Stimulated activated CD8-positive, alpha-beta memory T cell treated with anti-CD3 and anti-CD28 coated beads, Interleukin-4, amount 100 ng/mL, for 48 hours (primary cell): ENCODE results near the gene DNAAF9.

ENCODE experiments used
- DNase-seq: peaks from one replicate; pipeline ENCODE4 v3.0.0-alpha.2; 2020

The DNAAF9 gene

GRCh38 chr20:3409417-3409816, 1.9 kb upstream of the DNAAF9 start:
- no peak for DNase-seq

DNA sequence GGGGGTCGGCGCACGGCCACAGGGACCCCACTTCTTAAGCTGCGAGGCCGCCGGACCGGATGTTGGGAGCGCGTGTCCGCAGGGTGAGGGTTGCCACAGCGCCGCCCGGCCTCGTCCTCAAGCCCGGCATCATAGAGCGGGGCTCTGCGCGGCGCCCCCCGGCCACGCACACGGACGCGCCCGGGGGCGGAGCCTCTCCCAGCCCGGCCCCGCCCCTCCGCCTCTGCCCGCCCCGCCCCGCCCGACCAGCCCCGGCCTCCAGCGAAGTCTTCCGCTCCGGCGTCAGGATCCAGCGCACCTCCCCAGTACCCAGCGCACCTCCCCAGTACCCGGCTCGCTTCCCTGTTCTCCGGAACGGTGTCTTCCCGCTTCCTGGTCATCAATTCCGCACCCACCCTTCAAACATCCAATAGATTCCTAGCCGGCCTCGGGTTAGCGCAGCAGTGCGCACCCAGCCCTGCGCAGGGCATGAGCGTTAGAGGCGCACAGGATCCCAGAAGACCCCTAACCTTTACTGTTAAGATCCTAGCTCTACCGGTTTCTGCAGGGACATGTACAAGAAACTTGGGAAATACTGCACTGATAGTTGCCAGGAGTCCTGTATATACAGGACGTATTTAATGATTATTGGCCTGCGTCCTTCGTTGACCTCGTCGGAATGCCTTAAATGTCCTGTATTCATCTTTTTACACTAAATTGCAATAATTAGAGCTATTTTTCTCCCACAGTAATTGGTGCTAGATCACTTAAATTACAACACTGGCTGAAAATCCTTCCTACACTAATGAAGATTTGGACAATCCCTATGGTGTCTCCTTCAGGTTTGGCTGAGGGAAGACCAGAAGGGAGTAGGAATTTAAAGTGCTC, 535 bp upstream of the DNAAF9 start:
- DNase-seq, result peak; percentile 75

DNA sequence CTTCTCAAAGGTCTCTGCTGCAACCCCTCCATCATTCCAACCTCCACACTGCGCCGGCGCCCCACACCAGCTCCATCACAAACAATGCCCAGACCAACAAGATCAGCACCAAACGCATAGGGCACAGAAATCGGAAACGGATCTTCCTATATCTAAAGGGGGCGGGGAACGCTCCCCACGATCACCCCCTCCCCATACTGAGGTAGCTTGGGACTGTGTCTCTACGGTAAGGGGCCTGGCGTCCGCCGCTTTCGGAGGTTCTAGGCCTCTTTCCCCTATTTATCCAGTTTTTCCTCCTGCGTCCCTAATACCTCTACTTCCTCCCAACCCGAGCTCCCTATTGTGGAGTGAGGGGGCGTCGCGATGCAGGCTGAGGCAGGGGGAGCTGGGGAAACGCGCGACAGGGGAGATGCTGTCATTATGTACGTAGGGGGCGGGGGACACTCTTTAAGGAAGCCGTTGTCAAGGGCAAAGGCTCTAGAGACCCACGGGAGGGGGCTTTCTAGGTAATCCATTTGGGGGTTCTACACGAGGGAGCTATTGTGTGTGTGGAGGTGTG, 909 bp downstream of the DNAAF9 start:
- DNase-seq, result no peak

- no peak for DNase-seq
Observed at GRCh38 chr20:3405696-3406358, 1.6 kb downstream of the DNAAF9 start.

DNA sequence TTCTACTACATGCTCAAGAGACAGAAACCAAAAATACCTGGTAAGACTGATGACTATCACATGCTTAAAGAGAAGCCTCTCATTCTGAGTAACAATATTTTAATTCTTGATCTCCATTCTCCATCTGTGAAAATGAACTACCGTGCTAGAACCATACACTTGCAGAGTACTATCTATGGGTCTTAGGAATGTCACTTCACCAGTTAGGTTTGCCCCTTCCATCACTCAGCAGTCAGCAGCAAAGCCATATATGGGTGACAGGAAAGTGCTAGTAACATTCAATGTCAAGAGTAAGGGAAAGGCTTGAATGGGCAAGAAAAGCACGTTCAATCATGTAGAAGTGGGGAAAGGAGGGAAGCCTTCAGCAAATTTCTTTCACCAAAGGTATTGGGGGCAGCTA, 2.3 kb downstream of the DNAAF9 start:
- no peak for DNase-seq

DNA sequence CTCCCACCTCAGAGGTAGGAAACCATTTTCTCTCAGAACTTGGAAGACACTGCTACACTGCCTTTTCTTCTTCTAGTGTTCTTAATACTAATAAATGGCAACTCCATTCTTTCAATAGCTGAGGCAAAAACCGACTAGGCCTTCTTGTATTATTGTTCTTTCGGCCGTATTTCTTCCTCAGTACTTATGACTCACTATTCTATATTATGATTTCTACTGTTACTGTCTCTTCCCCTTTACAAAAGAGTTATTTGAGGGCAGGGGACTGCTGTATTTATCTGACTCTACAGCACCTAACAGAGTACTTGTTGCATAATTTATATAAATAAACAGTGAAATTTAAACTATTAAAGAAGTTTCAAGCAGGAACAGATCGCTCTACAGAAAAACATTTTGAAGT, 3.1 kb downstream of the DNAAF9 start:
- no peak for DNase-seq

GRCh38 chr20:3403741-3404140, 3.7 kb downstream of the DNAAF9 start:
- DNase-seq, result no peak

- DNase-seq, result no peak
Observed at GRCh38 chr20:3402453-3402852, 5.0 kb downstream of the DNAAF9 start.

- no peak for DNase-seq
Observed at GRCh38 chr20:3400260-3401155, 7.0 kb downstream of the DNAAF9 start.

DNA sequence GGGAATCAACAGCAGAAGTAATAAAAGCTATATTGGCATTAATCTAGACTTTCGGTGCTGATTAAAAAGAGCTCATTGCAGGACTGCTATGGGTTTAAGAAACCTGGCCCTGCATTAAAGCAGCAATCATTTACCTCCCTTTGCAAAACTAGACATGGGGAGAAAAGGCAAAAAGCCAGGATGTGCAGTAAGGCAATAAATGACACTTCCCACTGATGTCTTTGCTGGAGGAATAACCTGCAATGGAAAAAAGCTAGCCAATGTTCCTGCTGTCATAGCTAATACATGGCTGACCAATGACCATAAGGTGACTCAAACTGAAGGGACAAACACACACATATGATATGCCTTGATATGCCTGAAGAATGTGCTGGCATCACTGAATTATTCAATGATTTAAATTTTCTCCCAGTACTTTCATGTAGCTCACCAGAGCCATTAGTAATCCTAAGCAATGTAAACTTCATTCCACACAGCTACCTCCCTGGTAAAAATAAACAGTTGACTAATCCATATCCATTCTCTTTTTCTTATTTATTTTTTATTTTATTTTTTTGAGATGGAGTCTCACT, 8.7 kb downstream of the DNAAF9 start:
- no peak for DNase-seq

DNA sequence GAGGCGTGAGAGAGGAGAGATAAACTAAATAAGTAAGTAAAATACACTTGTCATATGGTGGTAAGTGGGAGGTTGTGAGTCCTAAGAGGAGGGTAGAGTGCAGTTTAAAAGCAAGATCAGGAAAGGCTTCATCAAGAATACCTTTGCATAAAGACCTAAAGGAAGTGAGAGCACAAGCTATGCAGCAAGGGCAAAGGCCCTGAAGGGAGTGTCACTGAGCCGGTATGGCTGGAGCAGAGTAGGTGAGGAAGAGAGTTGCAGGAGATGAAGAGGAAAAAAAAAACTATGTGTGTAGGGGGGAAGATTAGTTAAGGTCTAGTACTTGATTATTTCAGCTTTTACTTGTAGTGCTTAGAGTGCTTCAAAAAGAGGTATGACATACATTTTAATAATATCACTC, 11.0 kb downstream of the DNAAF9 start:
- DNase-seq, result no peak

DNA sequence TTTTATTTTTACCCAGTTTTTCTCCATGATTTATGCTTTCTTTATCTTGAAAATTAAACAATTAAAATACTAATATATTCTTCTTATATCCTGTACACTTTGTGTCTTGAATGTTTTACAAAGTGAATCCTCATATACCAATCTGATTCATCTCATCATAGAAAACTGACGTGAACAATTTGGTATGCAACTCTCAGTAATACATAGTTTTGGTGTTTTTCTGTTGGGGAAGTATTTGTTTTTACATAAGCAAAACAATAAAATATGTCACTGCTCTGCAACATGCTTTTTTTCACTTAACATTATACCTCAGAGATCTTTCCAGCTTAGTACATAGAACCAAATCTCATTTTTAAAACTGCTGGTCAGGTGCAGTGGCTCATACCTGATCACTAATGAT, 14.7 kb downstream of the DNAAF9 start:
- DNase-seq, result no peak

- DNase-seq, result no peak
Observed at GRCh38 chr20:3390759-3391425, 16.6 kb downstream of the DNAAF9 start.

- peak; percentile 63 for DNase-seq
Observed at GRCh38 chr20:3383878-3384495, 23.5 kb downstream of the DNAAF9 start.

GRCh38 chr20:3382836-3383235, 24.6 kb downstream of the DNAAF9 start:
- DNase-seq, result no peak

DNA sequence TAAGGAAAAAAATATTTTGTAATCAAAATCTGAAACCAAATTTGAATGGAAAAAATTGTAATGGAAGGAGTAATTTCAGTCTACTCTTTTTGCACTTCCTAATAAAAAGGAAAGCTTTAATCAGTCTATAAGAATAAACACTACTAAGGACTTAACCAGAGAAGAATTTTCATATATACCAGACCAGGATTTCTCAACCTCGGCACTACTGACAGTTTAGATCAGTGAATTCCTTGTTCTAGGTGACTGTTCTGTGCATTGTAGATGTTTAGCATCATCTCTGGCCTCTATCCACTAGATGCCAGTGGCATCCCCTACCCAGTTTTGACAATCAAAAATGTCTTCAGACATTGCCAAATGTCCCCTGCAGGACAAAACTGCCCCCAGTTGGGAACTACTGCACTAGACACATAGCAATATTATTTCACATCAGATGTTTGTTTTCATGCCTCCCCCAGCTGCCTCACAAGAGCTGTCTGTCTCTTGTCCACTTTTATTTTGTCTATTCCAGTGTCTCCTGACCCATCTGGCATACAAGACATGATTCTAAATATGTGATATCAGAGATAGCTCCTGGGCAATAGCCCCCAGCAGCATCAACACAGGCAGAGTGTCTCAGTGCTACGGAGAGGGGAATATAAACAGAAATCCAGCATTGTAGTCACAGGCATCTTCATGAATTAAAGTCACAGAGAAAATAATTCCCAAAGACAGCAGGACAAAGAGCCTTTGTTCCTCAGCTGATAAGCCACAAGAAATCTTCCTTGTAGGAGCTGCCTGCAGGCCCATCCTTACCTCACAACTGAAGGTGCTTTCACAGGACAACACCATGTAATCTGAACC, 27.0 kb downstream of the DNAAF9 start:
- DNase-seq, result no peak

DNA sequence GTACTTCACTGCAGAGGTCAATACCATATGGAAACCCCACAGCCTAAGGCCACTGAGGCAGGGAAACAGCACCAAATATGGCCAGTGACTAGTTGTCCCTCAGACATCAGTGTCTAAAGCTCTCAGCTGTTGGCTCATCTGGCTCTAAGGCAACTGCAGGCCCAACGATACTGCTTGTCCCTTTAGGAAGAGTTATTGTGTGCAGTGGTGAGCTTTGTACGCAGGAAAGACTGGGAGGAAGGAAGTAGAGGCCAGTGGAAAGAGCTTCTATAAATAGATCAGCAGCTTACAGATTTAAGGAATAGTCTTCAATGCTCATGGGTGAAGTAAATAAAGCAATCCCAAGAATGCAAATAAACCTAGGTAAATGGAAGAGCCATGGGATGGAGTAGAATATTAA, 29.3 kb downstream of the DNAAF9 start:
- DNase-seq, result no peak

DNA sequence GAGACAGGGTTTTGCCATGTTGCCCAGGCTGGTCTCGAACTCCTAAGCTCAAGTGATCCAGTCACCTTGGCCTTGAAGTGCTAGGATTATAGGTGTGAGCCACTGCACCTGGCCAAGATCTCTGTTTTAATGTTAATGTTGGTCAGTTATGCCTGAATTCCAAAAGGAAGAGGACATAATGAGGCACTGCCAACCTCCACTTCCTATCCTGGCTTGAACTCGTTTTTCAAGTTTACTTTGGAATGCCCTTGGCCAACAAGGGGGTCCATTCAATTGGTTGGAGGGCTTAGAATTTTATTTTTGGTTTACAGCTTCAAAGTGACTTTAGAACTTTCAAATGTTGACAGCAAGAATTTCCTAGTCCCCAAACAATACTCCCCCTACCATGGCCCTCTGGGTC, 29.8 kb downstream of the DNAAF9 start:
- no peak for DNase-seq

DNA sequence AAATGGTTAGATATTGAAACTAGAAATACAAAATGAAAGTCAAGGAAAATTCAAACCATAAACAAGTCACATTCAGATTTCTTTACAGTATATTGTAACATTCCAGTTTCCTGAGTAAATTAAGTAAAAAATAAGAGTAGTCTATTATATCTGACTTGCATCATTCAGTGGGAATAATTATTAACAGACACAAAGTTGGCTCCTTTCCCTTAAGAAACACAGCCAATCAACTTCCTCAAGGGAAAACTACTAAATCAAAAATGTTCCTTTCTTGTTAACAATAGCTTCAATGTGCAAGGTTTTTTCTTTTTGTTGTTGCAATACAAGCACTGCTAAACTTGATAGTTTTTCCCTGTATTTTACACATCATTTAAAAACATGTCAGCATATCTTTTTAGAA, 33.2 kb downstream of the DNAAF9 start:
- no peak for DNase-seq

GRCh38 chr20:3371754-3372153, 35.7 kb downstream of the DNAAF9 start:
- DNase-seq, result no peak

GRCh38 chr20:3367089-3367488, 40.4 kb downstream of the DNAAF9 start:
- no peak for DNase-seq
